HEK293 (cell line): Measurements from ENCODE around the gene PTX4.

Experiments used
- CTCF ChIA-PET: fragments of 350-600 bp; formaldehyde crosslinking; extraction: SDS; loops from one replicate; lab custom pipeline; 2021; ENCODE audit warnings: antibody characterized with exemption; lab: Yijun Ruan, JAX
- POLR2A ChIA-PET: fragments of 300-600 bp; formaldehyde crosslinking; extraction: SDS; loops from one replicate; lab custom pipeline; 2020; ENCODE audit warnings: antibody characterized with exemption, inconsistent platforms; lab: Yijun Ruan, JAX
- H3K27ac ChIP-seq: fragments of 200-500 bp; sonication (Bioruptor generic); 2 replicates; pipeline ENCODE4 v1.5.1; 2014; ENCODE audit warnings: low read depth, low read length, control low read depth, inconsistent platforms; ENCODE audit errors: extremely low read depth
- H3K36me3 ChIP-seq, 2 experiments: fragments of 200-500 bp in 1 of 2; sonication (Bioruptor generic) in 1 of 2; 1 replicate in 1 of 2; 2 replicates in 1 of 2; pipeline ENCODE4 v1.5.1; 2014 to 2017; ENCODE audit warnings: inconsistent platforms in 2 of 2, low read length in 2 of 2; ENCODE audit not compliant: control insufficient read depth in 2 of 2, insufficient read depth in 1 of 2
- H3K4me1 ChIP-seq: fragments of 200-500 bp; sonication (Bioruptor generic); 2 replicates; pipeline ENCODE4 v1.5.1; 2014; ENCODE audit warnings: mild to moderate bottlenecking, low read length, inconsistent platforms; ENCODE audit not compliant: control insufficient read depth, insufficient read depth
- H3K4me3 ChIP-seq: 2 replicates; pipeline ENCODE4 v1.5.1; 2011; ENCODE audit warnings: low read depth, mild to moderate bottlenecking, control low read depth, low read length, moderate library complexity
- H3K9me3 ChIP-seq: fragments of 200-500 bp; sonication (Bioruptor generic); 2 replicates; pipeline ENCODE4 v1.5.1; 2014; ENCODE audit warnings: low read depth, low read length, inconsistent platforms; ENCODE audit not compliant: control insufficient read depth, insufficient read depth
- KLF10 ChIP-seq: fragments of 450-650 bp; IDR thresholded peaks from 2 replicates; pipeline ENCODE4 v1.5.1; 2018; ENCODE audit warnings: missing biosample characterization, mild to moderate bottlenecking, missing genetic modification characterization
- OSR2 ChIP-seq: fragments of 450-650 bp; formaldehyde crosslinking; IDR thresholded peaks from 2 replicates; pipeline ENCODE4 v1.5.1; 2016; ENCODE audit warnings: missing biosample characterization, missing genetic modification characterization
- PRDM2 ChIP-seq: fragments of 450-650 bp; formaldehyde crosslinking; IDR thresholded peaks from 2 replicates; pipeline ENCODE4 v1.5.1; 2016; ENCODE audit warnings: missing biosample characterization, missing genetic modification characterization, borderline replicate concordance
- SETDB1 ChIP-seq: IDR thresholded peaks from one replicate; pipeline ENCODE4 v1.6.1; 2017; ENCODE audit warnings: mild to moderate bottlenecking, low read length, moderate library complexity, mixed read lengths; ENCODE audit not compliant: insufficient read length
- ZNF121 ChIP-seq: fragments of 450-650 bp; formaldehyde crosslinking; IDR thresholded peaks from 2 replicates; pipeline ENCODE4 v1.5.1; 2016; ENCODE audit warnings: missing biosample characterization, missing genetic modification characterization
- ZNF133 ChIP-seq: fragments of 450-650 bp; formaldehyde crosslinking; IDR thresholded peaks from 2 replicates; pipeline ENCODE4 v1.5.1; 2016; ENCODE audit warnings: missing biosample characterization, missing genetic modification characterization
- ZNF292 ChIP-seq: fragments of 450-650 bp; formaldehyde crosslinking; IDR thresholded peaks from 2 replicates; pipeline ENCODE4 v1.5.1; 2016; ENCODE audit warnings: low read depth, missing biosample characterization, missing genetic modification characterization, borderline replicate concordance
- ZNF354C ChIP-seq: fragments of 450-650 bp; formaldehyde crosslinking; IDR thresholded peaks from 2 replicates; pipeline ENCODE4 v1.5.1; 2016; ENCODE audit warnings: missing biosample characterization, missing genetic modification characterization, low read depth, borderline replicate concordance
- ZNF362 ChIP-seq: fragments of 450-650 bp; formaldehyde crosslinking; IDR thresholded peaks from 2 replicates; pipeline ENCODE4 v1.5.1; 2016; ENCODE audit warnings: missing biosample characterization, missing genetic modification characterization
- ZNF521 ChIP-seq: fragments of 450-650 bp; formaldehyde crosslinking; IDR thresholded peaks from 2 replicates; pipeline ENCODE4 v1.5.1; 2017; ENCODE audit warnings: missing biosample characterization, mild to moderate bottlenecking, missing genetic modification characterization
- ZNF544 ChIP-seq: fragments of 450-650 bp; formaldehyde crosslinking; IDR thresholded peaks from 2 replicates; pipeline ENCODE4 v1.5.0; 2017; ENCODE audit warnings: missing biosample characterization, missing genetic modification characterization
- ZNF555 ChIP-seq: fragments of 450-650 bp; formaldehyde crosslinking; conservative IDR thresholded peaks from 2 replicates; pipeline ENCODE4 v1.5.1; 2017; ENCODE audit warnings: missing biosample characterization, mild to moderate bottlenecking, missing genetic modification characterization, inconsistent platforms
- ZNF585B ChIP-seq: fragments of 450-650 bp; formaldehyde crosslinking; IDR thresholded peaks from 2 replicates; pipeline ENCODE4 v1.5.1; 2016; ENCODE audit warnings: missing biosample characterization, missing genetic modification characterization
- ZNF596 ChIP-seq: fragments of 450-650 bp; IDR thresholded peaks from 2 replicates; pipeline ENCODE4 v1.5.0; 2018; ENCODE audit warnings: missing biosample characterization, mild to moderate bottlenecking, missing genetic modification characterization, moderate library complexity
- ZNF623 ChIP-seq: fragments of 450-650 bp; formaldehyde crosslinking; IDR thresholded peaks from 2 replicates; pipeline ENCODE4 v1.5.1; 2016; ENCODE audit warnings: missing biosample characterization, missing genetic modification characterization
- ZNF629 ChIP-seq: fragments of 450-650 bp; formaldehyde crosslinking; IDR thresholded peaks from 2 replicates; pipeline ENCODE4 v1.5.1; 2017; ENCODE audit warnings: missing biosample characterization, missing genetic modification characterization
- ZNF658 ChIP-seq: fragments of 450-650 bp; formaldehyde crosslinking; IDR thresholded peaks from 2 replicates; pipeline ENCODE4; 2016; ENCODE audit warnings: missing biosample characterization, missing genetic modification characterization
- ZNF664 ChIP-seq: fragments of 450-650 bp; formaldehyde crosslinking; IDR thresholded peaks from 2 replicates; pipeline ENCODE4 v1.5.1; 2016; ENCODE audit warnings: missing biosample characterization, missing genetic modification characterization
- ZNF792 ChIP-seq: fragments of 450-650 bp; formaldehyde crosslinking; IDR thresholded peaks from 2 replicates; pipeline ENCODE4 v1.5.1; 2016; ENCODE audit warnings: missing biosample characterization, missing genetic modification characterization

Gene PTX4

GRCh38 chr16:1492082-1492922 is 3.6 kb upstream of the PTX4 start:
- Histone ChIP-seq H3K9me3 (no peaks in the 10 kb centered on the region), H3K36me3 (peaks cover 0 to 32% of the 10 kb centered on the region in 2 experiments; a peak in 2 of 3 replicates)
- TF ChIP-seq ZNF354C (tag by site-specific recombination), result no peak
- no peak for TF ChIP-seq ZNF133 (tag by site-specific recombination)
- TF ChIP-seq ZNF121 (tag by site-specific recombination), result peak; percentile 67; the same call in 1 of the 2 replicates
- TF ChIP-seq, all 188 proteins: peak for 1
- ChIA-PET CTCF (interaction anchor here (0.5 to 1.4 kb wide), 2 partner anchors 24 to 123 kb away, joined by 4 to 6 read pairs; no protein-coding TSS in a partner anchor), POLR2A (interaction anchor here (0.5 to 0.7 kb wide), 4 partner anchors 11 to 215 kb away, joined by 3 to 6 read pairs (median 3); partner anchors contain the start of gene MAPK8IP3)
- Histone ChIP-seq H3K27ac (peak overlapping the region; percentile 45; the same call in 1 of the 2 replicates), H3K4me3 (no peak overlapping the region), H3K4me1 (0 out of 2 replicates have a peak, but pooled peaks cover 2% of the 10 kb centered on the region)

- H3K9me3 ChIP-seq, result no peaks in the 10 kb centered on the region
- TF ChIP-seq ZNF658 (tag by site-specific recombination) (no peak), ZNF623 (tag by site-specific recombination) (peak; percentile 33; the same call in 1 of the 2 replicates)
- H3K36me3 ChIP-seq, result peaks cover 0 to 22% of the 10 kb centered on the region in 2 experiments; a peak in 2 of 3 replicates
- ChIA-PET POLR2A (no interaction called here), CTCF (interaction anchor here (0.6 to 1.4 kb wide), 2 partner anchors 122 to 472 kb away, joined by 3 to 4 read pairs; no protein-coding TSS in a partner anchor)
- no peak overlapping the region for H3K4me3 ChIP-seq
- H3K27ac ChIP-seq, result no peak overlapping the region
- 0 out of 2 replicates have a peak, but pooled peaks cover 2% of the 10 kb centered on the region for H3K4me1 ChIP-seq
Measured at GRCh38 chr16:1491327-1491726, 2.6 kb upstream of the PTX4 start.

- ChIA-PET POLR2A (interaction anchor here (0.6 kb wide), 1 partner anchor 101 kb away, joined by 4 read pairs; no protein-coding TSS in a partner anchor), CTCF (no interaction called here)
Measured at GRCh38 chr16:1489077-1489476, 333 bp upstream of the PTX4 start.

More at GRCh38 chr16:1489077-1489476, 333 bp upstream of the PTX4 start:
- Histone ChIP-seq H3K9me3 (no peaks in the 10 kb centered on the region), H3K36me3 (no peaks in the 10 kb centered on the region), H3K4me1 (0 out of 2 replicates have a peak, but pooled peaks cover 2% of the 10 kb centered on the region), H3K27ac (no peak overlapping the region), H3K4me3 (no peak overlapping the region)
- no peak for TF ChIP-seq ZNF555 (tag by site-specific recombination)
- TF ChIP-seq ZNF292 (tag by site-specific recombination), result no peak
- TF ChIP-seq ZNF544, result no peak
- TF ChIP-seq KLF10 (tag by site-specific recombination), result no peak
- no peak for TF ChIP-seq ZNF664 (tag by site-specific recombination)
- TF ChIP-seq ZNF596 (tag by site-specific recombination), result no peak
- TF ChIP-seq ZNF792 (tag by site-specific recombination), result no peak
- no peak for TF ChIP-seq PRDM2 (tag by site-specific recombination)
- TF ChIP-seq ZNF521 (tag by site-specific recombination), result no peak
- no peak for TF ChIP-seq ZNF629 (tag by site-specific recombination)
- no peak for TF ChIP-seq SETDB1
- TF ChIP-seq OSR2 (tag by site-specific recombination), result no peak
- TF ChIP-seq ZNF362, result no peak
- no peak for TF ChIP-seq ZNF585B (tag by site-specific recombination)
